ENCODE results near the gene OTOP3. TPM values are rescaled to one million over a fixed set of nuclear protein-coding genes. Genes with fewer than 3 reads are reported as not detected.

OTOP3 gene
- total RNA-seq, 1 donor from 2014 or later, result not detected

DNA sequence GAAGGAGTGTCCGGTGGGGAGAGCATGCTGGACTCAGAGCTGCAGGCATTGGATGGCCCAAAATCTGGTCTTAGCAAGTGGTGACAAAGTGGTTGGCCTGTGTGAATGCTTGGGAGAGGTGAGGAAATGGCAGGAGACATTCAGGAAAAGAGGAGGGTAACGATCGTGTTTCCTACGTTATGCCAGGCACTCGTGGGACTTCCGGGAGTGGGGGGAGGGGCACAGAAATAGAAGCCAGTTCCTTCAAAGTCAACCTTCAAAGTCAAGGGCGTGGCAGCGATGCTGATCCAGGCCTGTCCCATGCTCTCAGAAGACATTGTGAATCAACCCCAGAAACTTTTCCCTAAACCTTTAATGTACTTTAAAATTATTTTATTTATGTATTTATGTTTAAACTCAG is 3.8 kb downstream of the OTOP3 start:
- no peak for DNase-seq (ENCODE audit: low spot score)

DNA sequence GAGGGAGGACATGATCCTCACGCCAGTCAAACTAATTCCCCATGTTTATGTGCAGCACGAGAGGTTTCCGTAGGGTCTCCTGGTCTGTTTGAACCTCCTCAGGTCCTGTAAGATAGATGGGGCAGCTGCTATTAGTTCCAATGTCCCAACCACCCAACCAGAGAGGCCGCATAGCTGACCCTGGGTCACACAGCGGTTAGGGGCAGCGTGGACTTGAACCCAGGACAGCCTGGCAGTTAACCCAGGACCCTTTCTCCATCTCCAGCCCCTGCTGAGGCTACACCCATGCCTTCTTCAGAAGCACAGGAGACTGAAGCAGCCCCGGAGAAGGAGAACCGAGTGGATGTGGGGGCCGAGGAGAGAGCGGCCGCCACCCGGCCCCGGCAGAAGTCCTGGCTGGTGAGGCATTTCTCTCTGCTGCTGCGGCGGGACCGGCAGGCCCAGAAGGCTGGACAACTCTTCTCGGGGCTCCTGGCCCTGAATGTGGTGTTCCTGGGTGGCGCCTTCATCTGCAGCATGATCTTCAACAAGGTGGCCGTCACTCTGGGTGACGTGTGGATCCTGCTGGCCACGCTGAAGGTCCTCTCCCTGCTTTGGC is 5.5 kb downstream of the OTOP3 start:
- no peak for DNase-seq (ENCODE audit: low spot score)

DNA sequence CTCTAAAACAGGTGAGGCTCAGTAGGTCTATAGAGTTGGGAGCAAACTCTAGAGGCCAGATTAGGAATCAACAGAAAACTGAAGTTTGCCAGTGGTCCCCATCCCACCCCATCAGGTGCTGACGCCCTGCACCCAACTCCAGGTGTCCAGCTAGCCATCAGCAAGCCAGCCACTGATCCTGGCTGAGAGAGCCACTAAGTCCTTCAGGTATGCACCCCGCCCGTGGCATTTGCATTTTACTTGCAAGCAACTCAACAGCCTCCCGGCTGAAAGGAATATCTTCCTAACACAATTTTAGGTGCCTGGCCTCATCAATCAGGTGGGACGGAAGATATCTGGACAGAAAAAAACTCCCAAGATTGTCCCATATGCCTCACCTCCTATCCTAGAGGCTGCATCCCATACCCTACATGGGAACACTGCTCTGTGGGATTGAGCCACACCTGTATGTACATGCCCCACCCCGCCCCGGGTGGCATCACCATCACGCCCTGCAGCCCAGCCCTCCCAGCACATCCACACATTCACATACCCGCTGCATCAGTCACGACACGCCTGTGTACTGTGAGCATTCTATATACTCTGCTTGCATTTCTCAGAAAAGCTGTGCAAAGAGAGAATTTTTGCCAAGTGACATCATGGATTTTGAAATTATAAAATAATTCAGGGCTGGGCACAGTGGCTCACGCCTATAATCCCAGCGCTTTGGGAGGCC is 8.3 kb downstream of the OTOP3 start:
- DNase-seq (ENCODE audit: low spot score), result no peak

DNA sequence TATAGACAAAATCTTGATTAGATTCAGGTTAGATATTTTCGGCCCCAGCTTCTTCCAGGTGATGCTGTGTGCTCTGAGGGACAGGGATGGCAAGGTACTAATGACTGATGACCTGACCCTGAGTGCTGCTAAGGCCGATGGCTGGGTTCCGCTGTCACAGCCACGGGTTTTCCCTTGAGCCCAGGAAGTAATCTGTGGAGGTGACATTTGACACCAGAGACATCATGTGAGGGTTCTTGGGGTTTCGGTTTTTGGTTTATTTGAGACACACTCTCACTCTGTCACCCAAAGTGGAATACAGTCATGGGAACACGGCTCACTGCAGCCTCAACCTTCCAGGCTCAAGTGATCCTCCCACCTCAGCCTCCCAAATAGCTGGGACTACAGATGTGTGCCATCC is 9.8 kb downstream of the OTOP3 start:
- no peak for DNase-seq (ENCODE audit: low spot score)

DNA sequence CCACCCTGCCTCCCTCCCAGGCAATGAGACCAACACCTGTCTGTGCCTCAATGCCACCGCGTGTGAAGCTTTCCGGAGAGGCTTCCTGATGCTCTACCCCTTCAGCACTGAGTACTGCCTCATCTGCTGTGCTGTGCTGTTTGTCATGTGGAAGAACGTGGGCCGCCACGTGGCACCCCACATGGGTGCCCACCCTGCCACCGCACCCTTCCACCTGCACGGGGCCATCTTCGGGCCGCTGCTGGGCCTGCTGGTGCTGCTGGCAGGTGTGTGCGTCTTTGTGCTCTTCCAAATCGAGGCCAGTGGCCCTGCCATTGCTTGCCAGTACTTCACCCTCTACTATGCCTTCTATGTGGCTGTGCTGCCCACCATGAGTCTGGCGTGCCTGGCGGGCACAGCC is 10.9 kb downstream of the OTOP3 start:
- no peak for DNase-seq (ENCODE audit: low spot score)

DNA sequence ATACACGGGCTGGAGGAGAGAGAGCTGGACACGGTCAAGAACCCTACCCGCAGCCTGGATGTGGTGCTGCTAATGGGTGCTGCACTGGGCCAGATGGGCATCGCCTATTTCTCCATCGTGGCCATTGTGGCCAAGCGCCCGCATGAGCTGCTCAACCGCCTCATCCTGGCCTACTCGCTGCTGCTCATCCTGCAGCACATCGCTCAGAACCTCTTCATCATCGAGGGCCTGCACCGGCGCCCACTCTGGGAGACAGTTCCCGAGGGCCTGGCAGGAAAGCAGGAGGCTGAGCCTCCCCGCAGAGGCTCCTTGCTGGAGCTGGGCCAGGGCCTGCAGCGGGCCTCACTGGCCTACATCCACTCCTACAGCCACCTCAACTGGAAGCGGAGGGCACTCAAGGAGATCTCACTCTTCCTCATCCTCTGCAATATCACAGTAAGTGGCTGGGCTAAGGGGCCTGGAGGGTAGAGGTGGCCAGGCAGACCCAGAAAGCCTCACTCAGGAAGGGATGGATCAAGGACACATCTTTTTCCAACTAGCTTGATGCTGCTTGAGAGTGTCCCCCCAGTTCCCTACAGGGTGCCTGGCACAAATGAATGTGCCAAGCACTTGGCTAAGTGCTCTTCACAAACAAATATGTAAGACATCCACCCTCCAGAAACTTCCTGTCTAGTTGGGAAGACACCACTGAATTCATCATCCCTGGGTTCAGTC is 11.5 kb downstream of the OTOP3 start:
- no peak for DNase-seq (ENCODE audit: low spot score)

DNA sequence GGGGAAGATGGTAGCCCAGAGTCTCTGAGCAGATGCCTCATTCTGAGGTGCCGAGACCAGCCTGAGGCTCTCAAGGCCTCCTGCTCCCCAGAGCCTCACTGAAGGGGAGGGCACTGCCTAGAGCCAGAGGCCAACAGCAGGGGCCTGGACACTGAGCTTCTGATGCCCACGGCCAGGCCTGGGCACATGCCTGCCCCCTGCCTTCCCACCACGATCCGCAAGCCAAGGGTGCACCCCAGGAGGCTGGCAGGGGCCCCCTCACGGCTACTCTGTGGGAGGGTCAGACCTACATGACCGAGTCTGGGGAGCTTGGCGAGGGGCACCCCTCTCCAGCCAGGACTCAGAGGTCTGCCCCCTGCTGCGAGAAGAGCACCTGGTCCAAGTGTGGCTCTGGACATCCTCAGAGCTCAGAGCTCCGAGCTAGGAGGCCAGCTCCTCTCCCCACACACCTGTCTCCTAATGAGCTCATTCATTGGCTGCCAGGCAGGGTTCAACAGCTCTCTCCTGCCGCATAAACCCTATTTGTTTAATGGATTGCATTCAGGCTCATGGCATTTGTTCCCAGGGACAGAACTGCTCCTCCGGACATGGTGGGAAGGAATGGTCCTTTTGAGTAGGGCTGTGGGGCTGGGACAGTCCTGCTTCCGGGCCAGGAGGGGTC is 13.9 kb downstream of the OTOP3 start:
- no peak for DNase-seq (ENCODE audit: low spot score)

DNA sequence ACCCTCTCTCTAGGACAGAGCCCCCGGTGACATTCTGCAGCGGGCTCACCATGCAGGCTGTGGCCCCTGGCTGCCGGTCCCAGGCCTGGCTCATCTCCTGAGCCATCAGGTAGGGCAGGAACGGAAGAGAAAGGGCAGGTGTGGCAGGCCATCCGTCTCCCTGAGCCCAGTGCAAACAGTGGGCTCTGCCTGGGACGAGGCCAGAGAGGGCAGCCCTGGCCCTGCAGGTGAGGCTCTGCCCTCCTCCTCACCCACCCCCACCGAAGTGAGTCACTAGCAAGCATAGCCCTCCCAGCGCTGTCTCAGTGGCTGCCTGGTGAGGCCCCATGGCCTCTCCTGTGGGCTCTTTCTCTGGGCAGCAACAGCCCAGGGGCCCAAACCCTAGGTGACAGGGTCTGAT is 14.5 kb downstream of the OTOP3 start:
- no peak for DNase-seq (ENCODE audit: low spot score)

DNA sequence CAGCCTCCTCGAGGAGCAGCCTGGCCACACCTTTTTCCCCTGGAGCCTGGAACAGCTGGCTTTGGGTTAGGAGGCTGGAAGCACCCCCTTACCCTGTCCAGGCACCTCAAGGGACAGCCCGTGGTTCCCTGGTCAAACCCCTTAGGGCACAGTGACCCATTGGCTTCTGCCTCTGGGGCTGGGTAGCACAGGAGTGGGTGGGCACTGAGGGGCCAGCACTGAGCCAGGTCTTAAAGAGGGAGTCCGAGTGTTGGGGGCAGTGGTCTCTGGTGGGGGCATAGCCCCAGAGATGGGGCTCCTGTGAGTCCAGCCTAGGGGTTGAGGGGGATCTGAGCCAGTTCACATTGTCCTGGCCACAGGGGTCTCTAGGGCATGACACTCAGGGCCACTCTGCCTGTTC is 15.4 kb downstream of the OTOP3 start:
- DNase-seq (ENCODE audit: low spot score), result no peak

DNA sequence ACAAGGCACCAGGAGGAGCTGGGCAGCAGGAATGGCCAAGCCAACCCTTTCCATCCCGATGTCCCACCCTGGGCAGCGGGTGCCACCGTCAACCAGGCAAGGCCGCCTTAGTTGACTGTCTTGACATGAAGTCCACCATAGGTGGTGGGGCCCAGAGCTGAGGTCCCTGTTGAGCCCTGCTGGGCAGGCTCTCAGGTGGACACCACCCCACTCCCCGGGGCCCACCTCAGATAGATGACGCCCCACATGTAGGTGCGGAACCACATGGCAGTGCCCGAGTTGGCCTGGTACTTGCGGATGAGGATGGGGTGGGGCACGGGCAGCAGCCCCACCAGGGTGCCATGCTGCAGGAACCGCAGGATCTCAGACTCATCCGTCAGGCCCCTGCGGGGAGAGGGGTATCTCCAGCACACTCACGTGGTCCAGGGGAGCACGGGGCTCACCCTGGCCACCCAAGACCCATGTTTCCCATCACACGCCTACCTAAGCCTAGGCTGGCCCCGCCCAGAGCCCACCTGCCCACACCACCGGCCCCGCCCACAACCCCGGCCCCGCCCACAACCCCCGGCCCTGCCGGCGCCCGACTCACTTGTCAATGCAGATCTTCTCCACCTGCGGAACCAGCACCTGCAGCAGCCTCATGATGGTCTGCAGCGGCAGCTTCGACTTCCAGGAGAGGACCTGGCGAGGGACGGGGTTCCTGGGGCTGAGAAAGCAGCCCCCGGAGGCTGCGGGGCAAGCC is 16.2 kb downstream of the OTOP3 start:
- no peak for DNase-seq (ENCODE audit: low spot score)

DNA sequence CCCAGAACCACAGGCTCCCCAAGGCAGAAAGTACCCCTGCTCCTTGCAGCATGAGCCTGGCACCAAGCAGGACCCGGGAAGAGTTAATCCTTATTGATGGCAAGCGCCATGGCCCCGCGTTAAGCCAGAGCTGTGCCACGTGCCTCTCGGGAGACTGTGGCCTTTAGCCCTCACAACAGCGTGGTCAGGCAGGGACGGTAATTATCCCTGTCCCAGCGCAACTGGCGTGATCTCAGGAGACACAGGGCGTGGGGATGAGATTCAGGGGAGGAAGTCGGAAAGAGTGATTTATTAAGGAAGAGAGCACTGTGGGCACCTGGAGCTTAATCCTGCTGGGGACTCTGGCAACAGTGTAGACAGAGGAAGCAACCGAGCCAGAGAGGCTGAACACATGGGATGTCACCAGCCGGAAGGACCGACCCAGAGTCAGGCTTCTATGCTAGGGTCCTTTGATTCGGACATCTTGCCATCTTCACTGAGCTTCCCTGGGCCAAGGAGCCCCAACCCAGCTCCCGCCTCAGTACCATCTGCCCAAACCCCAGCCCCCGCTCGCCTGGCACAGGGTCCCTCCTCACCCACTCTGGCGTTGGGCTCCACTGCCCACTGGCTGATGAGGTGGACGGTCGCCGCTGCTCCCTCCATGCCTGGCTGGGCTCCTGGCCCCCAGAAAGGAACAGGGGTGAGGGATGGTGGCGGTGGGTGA is 16.9 kb downstream of the OTOP3 start:
- DNase-seq (ENCODE audit: low spot score), result no peak

DNA sequence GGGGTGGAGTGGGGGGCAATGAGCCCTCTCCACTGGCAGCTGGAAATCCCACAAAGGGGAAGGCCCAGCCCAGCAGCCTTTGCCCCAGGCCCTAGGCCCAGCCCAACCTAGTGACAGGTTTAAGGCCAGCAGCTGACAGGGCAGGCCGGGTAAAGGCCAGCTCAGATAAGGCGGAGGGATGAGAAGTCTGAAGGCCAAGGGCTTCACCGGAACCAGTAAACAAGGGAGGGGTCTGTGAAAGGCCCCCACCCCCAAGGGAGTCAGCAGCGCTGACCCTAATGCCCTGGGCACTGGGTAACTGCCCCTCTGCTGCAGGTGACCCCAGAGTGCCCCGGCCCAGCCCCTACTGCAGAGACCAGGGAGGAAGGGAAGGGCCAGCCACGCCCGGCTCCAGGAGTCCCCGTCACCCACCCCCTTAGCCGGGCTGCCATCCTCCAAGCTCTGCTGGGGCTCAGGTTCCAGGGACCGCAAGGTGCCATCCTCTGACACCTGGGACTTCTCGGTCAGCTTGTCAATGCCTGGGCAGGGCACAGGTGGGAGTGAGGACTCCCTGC is 17.5 kb downstream of the OTOP3 start:
- no peak for DNase-seq (ENCODE audit: low spot score)

DNA sequence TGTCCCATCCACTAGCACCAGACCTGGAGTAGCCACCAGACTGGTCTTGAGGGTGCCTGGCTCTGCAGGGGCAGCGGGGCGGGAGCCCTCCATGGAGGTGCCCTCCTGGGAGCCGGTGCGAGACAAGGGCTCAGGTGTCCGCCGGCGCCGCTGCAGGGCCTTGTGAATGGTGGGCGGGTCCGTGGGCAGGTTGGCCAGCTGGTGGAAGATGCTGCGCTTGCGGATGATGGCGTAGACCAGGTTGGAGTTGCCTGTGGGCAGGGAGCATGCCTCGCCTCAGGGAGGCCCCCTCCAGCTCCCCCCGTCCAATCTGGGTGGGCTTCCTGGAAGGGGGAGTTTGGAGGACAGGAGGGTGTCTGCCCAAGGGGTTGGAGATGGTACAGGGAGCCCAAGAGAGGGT is 18.4 kb downstream of the OTOP3 start:
- no peak for DNase-seq (ENCODE audit: low spot score)

DNA sequence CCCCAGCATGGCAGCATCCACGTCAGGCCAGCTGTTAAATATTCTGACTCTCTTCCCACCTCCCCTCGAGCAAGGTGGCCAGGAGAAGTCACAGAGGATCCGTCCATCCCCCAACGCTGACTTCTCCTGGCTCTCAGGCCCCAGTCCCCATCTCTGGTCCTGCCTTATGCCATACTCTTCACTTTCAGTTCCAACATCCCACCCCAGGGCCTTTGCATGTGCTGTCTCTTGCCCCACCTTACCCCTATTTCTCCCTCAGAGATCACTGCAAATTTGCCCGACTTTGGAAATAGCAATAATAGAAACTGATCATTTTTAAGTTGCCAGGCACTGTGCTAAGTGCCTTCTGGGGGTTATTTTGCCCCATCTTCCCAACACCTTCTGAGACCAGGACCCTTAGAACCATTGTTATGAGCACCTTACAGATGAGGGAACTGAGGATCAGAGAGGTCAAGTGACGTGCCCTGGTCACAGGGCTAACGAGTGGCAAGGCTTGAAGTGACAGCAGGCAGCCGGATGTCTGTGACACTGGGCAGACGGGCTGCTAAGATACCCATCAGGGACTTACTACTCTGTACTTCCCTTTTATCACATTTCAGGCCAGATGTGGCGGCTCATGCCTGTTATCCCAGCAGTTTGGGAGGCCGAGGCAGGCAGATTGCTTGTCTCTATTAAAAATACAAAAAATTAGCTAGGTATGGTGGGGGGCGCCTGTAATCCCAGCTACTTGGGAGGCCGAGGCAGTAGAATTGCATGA is 19.1 kb downstream of the OTOP3 start:
- no peak for DNase-seq (ENCODE audit: low spot score)

DNA sequence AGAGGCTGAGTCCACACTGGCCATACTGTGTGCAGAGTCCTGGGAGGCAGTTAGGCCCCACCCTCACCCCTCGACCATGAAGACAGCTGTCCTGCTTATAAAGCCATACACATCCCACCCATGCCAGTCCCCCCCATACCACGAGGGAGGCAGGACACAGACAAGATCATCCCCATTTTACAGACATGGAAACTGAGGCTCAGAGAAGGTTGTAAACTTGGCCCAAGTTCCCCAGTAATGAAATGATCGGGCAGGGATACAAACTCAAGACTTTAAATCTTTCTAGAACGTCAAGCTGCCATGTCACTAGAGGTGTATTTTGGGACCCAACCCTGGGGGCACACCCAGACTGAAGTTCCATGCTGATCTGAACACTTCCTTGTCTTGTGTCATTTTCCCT is 20.4 kb downstream of the OTOP3 start:
- no peak for DNase-seq (ENCODE audit: low spot score)

DNA sequence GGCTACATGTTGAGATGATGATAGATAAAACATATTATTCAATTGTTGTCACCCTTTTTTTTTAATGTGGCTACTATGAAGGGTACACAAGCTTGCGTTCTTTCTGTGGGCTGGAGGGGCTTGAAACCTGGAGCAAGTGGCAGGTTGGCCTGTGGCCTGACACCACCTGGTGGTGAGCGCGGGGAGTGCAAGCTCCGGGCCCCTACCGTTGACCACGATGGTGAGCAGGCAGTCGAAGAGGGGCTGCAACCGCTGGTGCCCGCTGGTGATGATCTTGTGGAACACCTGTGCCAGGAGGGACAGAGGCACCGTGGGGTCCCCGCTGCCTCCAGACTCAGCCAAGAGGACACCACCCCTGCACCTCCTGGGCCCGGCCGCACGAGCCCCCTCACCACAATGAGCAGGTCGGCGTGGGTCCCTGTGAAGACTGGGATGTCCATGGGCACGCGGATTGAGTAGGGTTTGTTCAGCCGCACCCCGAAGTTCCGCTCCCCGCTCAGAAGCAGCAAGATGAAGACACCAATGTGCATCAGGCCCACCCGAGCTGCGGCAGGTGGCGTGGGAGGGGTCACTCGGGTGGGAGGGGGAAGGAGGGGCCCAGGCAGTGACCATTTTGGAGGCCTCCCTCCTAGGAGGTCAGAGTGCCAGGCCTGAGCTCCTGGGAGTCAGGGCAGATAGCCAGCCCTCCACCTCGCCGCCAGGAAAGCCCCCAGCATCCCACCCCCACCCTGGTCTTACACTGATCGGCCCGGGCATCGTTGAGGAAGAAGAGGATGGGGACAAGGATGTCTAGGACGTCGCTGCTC is 22.4 kb downstream of the OTOP3 start:
- DNase-seq (ENCODE audit: low spot score), result peak; percentile 71

DNA sequence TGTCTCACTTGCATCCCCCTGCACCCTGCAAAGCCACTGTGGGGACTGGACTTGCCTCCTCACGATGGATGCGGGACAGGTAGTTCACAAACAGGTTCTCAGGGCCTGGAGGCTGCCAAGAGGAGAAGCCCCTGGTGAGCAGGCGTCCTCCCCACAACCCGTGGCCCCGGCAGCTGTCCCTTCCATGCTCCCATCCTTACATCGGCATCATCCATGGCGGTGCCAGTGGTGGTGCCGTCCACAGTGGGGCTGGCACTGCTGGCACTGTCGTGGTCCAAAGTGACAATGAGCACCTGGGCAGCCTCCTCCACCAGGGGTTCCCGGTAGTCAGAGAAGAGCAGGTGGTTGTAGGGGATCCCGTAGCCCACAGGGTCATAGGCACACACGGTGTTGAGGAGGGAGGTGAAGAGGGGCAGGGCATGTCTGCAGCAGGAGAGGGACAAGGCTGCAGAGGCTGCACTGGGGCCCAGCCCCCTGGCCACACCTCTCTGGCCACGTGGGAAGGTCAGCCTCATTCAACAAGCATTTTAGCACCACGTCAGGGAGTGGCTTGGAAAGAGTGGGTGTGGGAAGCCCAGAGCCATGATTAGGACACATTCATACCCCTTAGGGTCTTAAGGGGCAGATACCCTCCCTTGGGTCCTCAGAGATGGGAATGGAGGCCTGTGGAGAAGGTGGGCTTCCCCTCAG is 24.3 kb downstream of the OTOP3 start:
- DNase-seq (ENCODE audit: low spot score), result no peak

DNA sequence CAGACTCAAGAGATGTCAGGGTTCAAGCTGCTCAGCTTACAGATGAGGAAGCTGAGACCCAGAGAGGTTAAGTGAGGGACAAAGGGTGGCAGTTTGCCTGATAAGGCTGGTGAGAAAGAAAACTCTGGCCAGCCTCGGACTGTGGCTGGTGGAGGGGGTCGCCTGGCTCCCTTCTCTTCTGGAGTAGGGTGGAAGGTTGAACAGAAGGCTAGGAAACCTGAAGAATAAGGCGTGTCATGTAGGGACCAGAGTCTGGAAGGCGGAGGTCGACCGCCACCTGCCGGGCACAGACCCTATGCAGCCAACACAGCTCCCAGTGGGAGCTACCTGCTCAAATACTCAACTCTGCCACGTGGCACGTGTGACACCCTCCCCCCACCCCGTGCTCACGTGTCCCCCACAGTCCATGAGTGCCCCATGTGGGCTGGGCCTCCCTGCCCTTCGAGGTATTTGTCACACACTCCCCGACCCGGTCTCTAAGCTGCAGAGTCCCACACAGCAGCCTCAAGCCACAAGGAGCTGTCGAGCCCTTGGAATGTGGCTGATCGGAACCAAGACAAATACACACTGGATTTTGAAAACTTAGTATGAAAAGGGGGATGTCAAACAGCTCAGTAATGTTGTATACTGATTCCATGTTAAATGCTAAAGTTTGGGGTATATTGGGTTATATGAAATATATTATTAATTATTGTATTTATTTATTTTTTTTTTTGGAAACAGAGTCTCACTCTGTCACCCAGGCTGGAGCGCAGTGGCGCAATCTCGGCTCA is 25.1 kb downstream of the OTOP3 start:
- DNase-seq (ENCODE audit: low spot score), result no peak

All from mucosa of gallbladder (tissue), 1 donor.